DLD1 (cell line): ENCODE data around the gene HOXC6.
"Not testable (repeated sequence)": the region's sequence is repeated elsewhere in the genome, so short reads cannot be mapped to it uniquely, and the experiment has no call there.

Experiments
- in situ Hi-C: cut with HindIII; loops from 2 replicates; pipeline ENCODE4 v1.10.0; 2017; ENCODE audit warnings: low sequenced_read_pairs

The HOXC6 gene

GRCh38 chr12:54075974-54076373 is 47.7 kb downstream of the HOXC6 start:
- in situ Hi-C loops = no loop called here

GRCh38 chr12:54077843-54078242 is 49.6 kb downstream of the HOXC6 start:
- in situ Hi-C loops = not testable (repeated sequence)

- in situ Hi-C loops = not testable (repeated sequence)
Observed at GRCh38 chr12:54079115-54079514, 50.9 kb downstream of the HOXC6 start.
